GM20431 (cell line): ENCODE measurements around the gene PDCD10.

Source experiments
- in situ Hi-C: fragments of 300-500 bp; cut with MseI, MboI; formaldehyde crosslinking; loops from one replicate; pipeline ENCODE4 v1.15.0; 2020; ENCODE audit warnings: low sequenced_read_pairs; ENCODE audit not compliant: unreplicated experiment

PDCD10 gene

DNA sequence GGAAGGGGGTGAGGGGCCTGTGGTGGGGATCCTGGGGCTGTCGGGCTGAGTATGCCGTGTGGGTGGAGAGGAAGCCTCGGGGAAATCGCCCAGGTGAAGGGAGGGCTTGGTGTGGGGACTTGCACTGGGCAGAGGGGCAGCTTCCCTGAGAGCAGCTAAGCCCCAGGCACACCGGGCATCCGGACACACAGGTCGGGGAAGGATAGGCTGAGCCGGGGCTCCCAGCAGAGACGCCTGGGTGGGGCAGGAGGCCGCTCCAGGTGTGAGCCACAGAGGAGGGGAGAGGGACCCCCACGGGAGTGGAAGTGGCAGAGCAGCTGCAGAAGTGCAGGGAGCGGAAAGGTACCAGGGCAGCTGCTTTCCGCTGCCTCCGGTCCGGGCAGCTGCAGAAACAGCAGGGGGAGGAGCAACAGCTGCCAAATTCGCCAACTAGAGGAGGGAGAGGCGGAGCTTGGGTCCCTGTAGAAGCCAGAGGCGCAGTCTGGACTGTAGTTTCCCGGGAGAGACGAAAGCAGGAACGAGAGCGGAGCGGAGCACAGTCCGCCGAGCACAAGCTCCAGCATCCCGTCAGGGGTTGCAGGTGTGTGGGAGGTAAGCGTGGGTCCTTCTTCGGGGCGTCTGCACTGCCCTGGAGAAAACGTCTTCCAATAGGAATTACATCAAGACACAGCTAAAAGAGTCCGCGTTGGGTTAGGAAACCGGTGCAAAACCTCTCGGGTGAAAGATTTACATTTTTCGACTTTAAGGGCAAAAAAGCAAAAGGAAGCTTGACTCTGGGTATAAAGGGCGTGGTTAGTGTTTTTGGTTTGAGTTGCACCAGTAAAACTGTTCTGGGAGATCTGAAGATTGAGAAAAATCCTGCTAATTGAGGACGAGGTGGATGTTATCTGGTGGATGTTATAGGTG, 794 bp upstream of the PDCD10 start, which contains the start of gene SERPINI1:
Gene SERPINI1 (plus strand): TSS at position 489 of the 906 bp plus-strand sequence. CDS start 53,408 bp downstream, outside the sequence.
- in situ Hi-C loops = no loop called here

DNA sequence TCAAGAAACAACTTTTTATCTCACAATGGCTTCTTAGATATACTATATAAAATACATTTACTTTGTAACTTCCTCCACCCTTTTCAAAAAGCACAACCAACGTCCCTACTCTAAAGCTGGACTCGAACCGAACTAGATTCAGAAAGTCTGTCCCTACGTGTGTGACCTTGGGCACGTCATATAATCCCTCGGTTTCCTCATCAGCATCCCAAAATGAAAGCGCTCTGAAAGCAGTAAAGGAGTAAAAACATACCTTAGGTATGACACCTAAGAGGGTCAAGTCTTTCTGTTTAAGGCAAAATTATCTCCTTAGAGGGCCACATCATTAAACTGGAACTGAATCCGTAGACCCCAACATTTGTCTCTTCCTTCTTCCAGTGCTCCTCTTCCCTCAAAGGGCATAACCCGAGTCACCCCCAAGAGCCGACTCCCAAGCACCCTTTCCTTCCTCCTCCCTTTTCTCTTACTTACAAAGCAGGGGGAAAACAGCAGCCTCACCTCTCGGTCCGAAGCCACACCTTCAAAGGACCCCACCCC, 663 bp downstream of the PDCD10 start:
- in situ Hi-C loops = no loop called here

DNA sequence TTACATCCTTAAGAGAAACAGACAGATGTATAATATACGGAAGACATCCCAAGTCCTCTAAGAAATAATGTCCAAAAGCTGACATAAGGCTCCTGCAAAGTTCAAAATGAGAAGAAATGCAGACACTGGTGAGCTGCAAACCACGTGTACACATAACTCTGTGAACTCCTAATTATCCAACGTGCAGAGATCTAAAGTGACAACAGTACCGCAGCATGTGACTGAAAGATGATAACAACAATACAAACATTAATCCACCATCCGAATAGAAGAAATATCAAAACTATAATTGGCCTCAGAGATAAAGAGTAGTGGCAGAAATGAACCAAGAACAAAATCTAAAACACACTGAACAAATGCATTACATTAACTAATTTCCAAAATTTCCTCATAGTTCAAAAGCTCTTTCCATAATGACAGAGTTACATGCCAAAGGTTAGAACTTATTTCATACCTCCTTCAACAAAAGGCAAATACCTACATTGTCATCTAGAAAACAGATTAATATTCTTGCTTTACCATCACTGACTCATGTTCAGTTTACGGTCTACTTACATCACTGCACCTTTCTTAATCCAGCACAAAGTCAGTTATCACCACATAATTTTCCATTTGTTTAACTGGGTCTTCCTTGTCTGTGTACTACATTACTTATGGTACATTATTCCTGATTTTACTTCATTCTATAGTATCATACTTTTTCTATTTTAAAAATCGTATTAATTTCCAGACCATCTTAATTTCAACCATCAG, 2.2 kb downstream of the PDCD10 start:
- in situ Hi-C loops = no loop called here

DNA sequence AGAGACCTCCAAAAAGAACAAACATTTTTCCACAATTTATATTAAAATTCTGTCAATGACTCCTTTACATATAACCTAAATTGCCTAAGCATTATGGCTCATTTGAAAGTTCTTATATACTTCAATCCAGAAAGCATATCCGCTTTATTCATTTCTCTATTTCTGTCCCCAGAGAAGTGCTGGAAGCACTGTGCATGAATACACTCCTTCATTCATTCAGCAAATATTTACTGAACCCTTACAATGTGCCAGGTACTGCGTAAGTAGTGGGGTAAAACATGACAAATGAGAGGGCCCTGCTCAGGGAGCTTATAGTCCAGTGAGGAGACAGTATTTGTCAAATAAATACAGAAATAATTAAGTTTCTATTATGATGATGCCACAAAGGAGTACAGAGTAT, 3.3 kb downstream of the PDCD10 start:
- in situ Hi-C loops = no loop called here

DNA sequence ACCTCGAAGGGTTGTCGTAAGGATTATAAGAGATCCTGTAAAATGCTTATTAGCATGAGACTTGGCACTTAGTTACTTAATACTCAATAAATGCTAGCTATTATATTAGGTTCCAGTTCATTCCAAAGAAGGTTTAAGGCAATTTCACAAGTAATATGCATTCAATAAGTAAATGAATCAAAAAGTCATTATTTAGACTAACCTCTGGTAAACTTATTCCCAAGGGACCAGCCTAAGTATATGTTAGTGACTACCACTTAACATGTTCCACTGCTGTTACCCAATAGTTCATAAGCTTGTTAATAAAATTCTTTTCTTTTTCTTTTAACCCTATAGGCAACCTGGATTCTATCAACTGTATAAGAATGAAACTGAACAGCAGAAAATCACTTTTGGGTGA, 5.1 kb downstream of the PDCD10 start:
- in situ Hi-C loops = no loop called here

DNA sequence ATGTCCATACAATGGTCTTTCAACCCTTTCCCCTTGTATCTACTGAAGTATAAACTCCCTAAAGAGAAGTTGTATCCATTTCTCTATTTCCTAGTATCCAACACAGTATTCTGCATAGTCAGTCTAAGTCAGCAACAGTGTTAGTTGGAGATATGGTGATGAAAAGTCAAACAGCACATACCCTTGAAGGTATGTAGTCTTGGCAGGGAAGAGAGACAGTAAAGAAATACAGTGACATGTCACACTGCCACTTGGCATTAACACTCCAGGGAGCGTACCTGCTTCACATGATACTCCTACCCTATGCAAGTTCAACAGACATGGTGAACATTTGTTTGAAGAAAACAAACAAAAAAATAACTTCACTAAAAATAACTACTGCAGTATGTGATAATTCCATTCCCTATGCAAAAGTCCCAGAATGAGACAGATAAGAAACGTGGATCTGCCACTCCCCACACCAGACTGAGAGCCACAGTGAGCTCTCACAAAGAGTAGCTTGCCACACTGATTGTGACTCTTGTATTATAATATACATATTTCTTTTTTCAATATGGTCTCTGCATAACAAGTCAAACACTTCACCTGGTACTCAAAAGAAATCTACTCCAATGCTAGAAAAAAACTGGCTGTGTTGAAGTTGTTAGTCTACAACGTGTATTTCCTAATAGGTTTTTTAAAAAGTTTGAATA, 5.9 kb downstream of the PDCD10 start:
- in situ Hi-C loops = no loop called here

DNA sequence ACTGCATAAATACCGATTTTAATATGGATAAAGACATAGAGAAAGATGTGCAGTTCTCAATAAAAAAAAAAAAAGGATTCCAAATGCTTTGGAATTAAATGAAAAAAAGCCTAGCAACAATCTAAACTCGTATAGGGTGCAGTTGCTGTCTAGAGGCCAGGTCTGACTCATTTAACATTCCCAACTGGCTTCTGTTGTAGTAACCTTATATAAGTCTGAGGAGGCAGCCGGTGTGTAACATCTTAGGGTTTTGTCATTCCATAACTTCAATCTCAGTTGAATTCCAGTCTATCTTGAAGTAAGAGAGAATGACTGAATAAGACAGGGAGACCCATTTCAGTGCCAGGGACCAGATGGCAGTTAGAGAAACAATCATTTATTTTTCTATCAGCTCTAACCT, 6.5 kb downstream of the PDCD10 start:
- in situ Hi-C loops = no loop called here

DNA sequence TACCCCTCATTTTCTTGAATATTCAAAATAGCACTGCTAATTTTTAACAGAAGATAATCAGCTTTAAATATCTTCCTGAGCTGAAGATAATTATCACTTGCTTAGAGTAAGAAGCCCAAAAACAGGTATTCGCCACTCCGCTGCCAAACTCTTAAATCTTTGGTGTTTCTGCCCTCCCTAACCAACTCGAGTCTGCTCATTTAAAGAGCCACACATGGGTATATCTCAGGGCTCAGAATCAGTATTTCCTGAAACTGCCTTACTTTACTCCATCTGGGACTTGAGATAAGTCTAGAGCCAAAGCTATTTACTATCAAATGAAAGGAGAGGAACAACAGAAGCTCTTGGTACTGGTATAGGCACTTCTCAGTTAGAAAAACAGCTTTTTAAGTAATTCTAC, 10.8 kb downstream of the PDCD10 start:
- in situ Hi-C loops = no loop called here

DNA sequence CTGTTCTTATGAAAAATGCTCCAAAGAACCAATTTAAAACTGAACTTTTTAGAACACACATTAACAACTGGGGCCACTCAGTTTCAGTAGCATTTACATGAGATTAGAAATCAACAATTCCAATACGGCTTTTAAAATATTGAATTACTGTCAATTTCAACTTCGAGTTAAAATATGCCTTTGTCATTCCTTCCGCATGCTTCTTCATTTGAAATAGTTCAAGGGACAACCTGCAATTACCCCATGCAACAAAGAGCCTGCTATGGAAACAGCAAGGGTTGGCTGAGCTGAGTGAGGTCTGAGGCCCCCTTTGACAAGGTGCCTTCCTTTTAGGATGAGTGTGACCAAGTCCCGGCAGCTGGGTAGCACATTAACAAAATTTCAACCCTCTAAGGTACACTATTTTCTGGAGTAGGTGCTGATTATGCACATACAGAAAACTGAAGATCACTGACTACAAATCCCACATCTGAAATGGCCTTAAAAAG, 11.6 kb downstream of the PDCD10 start:
- in situ Hi-C loops = no loop called here

DNA sequence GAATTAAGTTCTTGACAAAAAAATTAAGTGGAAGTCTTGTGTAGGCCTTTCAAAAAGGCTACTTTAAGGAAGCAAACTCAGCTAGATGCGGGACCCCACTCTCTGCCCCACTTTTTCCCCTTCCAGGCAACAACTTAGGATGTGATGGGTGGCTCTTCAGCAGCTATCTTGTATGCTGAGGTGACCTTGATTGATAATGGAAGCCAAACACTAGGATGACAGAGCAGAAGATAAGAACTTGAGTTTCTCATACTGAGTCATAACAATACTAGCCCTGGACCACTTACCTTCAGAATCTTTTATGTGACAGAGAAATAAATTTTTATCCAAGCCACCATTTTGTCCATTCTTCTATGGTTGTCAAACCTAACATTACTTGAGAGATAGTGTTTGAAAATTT, 16.1 kb downstream of the PDCD10 start:
- in situ Hi-C loops = no loop called here

DNA sequence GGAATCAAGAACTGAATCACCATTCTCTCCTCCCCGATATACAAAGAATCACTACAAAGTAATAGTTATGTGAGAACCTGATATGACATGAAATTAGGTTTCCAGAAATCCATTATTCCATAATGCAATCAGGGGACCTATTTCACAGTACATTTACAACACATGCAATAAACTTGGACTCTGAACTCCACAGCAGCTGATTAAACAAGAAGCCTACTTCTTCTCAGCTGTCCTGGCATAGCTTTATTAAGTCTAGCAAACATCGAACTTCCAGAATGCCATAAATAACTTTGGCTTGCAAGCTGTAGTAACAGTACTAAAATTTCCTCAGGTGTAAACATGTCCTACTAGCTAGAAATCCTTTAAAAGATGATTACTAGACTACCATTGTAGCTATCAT, 17.8 kb downstream of the PDCD10 start:
- in situ Hi-C loops = no loop called here

DNA sequence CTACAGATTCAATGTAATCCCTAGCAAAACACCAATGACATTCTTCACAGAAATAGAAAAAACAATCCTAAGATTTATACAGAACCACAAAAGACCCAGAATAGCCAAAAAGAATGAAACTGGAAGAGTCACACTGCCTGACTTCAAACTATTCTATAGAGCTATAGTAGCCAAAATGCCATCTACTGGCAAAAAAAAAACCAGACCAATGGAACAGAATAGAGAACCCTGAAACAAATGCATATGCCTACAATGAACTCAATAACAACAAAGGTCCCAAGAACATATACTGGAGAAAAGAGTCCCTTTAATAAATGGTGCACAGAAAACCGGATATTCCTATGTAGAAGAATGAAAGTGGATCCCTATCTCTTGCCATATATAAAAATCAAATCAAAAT, 19.8 kb downstream of the PDCD10 start:
- in situ Hi-C loops = no loop called here

DNA sequence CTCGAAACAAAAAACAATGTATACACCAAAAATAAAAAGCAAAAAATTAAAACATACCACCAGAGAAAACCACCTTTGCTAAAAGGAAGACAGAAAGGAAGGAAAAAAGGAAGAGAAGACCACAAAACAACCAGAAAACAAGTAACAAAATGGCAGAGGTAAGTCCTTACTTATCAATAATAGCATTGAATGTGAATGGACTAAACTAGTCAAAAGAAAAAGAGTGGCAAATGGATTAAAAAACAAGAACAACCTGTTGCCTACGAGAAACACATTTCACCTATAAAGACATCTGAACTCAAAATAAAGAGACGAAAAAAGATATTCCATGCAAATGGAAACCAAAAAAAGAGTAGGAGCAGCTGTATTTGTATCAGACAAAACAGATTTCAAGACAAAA, 22.2 kb downstream of the PDCD10 start:
- in situ Hi-C loops = no loop called here

DNA sequence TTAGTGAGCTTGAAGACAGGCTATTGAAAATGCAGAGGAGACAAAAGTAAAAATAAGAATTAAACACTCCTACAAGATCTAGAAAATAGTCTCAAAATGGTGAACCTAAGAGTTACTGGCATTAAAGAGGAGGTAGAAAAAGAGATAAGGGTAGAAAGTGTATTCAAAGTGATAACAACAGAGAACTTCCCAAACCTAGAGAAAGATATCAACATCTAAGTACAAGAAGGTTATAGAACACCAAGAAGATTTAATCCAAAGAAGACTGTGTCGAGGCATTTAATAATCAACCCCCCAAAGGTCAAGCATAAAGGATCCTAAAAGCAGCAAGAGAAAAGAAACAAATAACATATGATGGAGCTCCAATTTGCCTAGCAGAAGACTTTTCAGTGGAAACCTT, 23.3 kb downstream of the PDCD10 start:
- in situ Hi-C loops = no loop called here

DNA sequence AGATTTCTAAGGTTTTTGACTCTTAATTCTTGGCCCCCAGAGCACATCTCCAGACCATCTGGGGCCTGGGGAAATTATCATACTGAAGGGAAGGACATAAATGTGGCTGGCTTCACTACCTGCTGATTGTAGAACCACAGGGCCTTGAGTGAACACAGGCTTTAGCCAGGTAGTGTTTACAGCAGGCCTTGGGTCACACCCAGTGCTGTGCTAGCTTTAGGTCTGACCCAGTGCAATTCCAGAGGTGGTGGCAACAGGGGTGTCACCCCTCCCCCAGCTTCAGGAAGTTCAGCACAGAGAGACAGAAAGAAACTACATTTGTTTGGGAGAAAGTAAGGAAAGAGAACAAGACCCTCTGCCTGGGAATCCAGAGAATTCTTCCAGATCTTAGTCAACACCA, 24.1 kb downstream of the PDCD10 start:
- in situ Hi-C loops = no loop called here

DNA sequence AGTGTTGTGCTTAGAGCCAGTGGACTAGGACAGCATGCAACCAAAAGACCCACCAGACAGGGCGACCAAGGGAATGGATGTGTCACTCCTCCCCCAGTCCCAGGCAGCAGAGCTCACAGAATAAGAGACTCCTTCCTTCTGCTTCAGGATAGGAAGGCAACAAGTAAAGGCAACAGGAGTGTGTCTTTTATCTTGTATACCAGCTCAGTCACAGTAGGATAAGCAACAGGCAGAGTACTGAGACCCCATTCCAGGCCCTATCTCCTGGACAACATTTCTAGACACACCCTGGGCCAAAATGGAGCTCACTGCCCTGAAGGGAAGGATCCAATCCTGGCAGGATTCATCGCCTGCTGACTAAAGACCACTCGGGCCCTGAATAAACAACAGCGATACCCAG, 25.0 kb downstream of the PDCD10 start:
- in situ Hi-C loops = no loop called here

DNA sequence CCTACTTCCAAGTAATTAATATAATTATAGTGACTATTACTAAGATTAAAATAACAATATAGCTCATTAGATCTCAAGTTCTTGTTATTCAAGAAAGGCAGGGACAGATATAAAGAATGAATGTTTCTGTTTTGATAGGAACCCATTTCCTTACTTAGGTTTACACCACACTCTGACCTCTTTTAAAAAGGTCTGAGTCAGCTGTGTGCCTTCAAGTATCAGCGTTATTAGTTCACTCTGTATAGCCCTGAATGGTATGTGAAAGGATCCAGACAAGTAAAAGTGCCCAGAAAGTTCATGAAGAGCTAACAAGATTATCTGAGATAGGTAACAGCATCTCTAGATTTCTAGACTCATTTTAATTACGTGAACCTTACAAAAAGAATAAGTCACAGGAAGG, 28.9 kb downstream of the PDCD10 start:
- in situ Hi-C loops = no loop called here

DNA sequence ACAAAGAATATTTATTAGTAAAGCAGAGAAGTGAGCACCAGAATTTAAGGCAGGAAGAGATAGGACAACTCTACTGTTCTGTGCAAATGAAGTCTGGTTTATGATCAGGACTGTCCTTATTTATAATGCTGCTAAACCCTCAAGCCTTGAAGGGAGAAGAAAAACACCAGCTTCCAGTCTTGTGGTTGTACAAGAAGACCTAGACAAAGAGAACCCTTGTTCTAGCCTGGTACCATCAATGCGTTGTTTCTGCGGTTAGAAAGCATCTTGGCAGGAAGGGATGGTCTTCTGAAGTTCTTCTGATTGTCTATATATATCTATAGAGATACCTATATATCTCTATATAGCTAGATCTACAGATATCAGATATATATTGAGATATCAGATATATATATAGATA, 33.8 kb downstream of the PDCD10 start:
- in situ Hi-C loops = no loop called here

DNA sequence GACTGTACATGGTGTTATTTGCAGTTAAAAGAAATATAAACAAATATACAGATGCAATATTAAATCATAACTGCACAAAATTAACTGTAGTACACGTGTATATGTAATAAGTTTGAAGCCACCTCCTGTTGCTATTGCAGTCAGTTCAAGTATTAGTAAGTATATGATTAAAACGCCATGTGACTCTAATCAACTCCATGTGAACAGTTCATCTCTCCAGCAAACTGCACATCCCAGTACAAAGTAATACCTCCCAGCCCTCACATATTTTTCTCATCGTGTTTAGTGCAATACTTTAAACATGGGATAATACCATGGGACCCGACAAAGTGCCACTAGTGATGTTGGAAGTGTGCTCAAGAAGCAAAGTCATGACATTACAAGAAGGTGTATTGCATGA, 34.6 kb downstream of the PDCD10 start:
- in situ Hi-C loops = no loop called here

DNA sequence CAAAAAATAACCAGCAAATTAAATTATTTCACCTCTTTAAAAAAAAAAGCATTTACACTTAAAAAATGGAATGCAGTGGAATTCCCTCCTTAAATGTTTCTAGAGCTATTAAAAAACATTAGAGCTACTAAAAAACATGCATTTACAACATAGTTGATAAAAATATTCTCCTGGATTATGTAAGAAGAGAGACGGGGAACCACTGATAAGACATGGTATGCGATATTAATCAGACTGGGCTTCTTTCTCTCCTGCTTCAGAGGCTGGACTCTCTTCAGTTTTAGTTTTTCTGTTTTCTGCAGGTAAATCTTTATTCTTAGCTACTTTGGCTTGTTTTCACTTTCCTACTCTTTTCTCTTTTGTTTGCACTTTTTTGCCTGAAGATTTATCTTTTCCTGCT, 40.6 kb downstream of the PDCD10 start:
- in situ Hi-C loops = no loop called here
